ENCODE data around the gene AGRN.
"Not testable (repeated sequence)": the region's sequence is repeated elsewhere in the genome, so short reads cannot be mapped to it uniquely, and the experiment has no call there.

The AGRN gene

GRCh38 chr1:974687-975328, 45.1 kb upstream of the AGRN start:
- no peak for ATAC-seq
- no peak for TF ChIP-seq RARB (CRISPR knock-in tag; IDR thresholded peaks at IDR 0.05)
- TF ChIP-seq CREB5 (CRISPR knock-in tag; IDR thresholded peaks at IDR 0.05; ENCODE audit: low read depth), result no peak
- TF ChIP-seq BACH2 (CRISPR knock-in tag; IDR thresholded peaks at IDR 0.05; ENCODE audit: borderline replicate concordance), result no peak
- TF ChIP-seq PPARA (CRISPR knock-in tag; IDR thresholded peaks at IDR 0.05; ENCODE audit: borderline replicate concordance), result no peak
- no peak for TF ChIP-seq PATZ1 (CRISPR knock-in tag; IDR thresholded peaks at IDR 0.05; ENCODE audit: borderline replicate concordance)
- TF ChIP-seq SNAI2 (CRISPR knock-in tag; IDR thresholded peaks at IDR 0.05), result no peak
- no peak for TF ChIP-seq ESRRG (CRISPR knock-in tag; IDR thresholded peaks at IDR 0.05)
- TF ChIP-seq TCF4 (CRISPR knock-in tag; IDR thresholded peaks at IDR 0.05; ENCODE audit: borderline replicate concordance), result no peak
- TF ChIP-seq ZC3H10 (CRISPR knock-in tag; IDR thresholded peaks at IDR 0.05), result no peak

GRCh38 chr1:975365-975764, 44.6 kb upstream of the AGRN start:
- no peak for TF ChIP-seq RARB (CRISPR knock-in tag; IDR thresholded peaks at IDR 0.05)
- no peak for TF ChIP-seq ISL1 (CRISPR knock-in tag; IDR thresholded peaks at IDR 0.05)
- no peak for ATAC-seq

GRCh38 chr1:975896-976683, 43.8 kb upstream of the AGRN start:
- 0 out of 2 replicates have a peak, but pooled peaks have one; percentile 18 for TF ChIP-seq ZFP3 (CRISPR knock-in tag; IDR thresholded peaks at IDR 0.05)
- no peak for TF ChIP-seq ESRRG (CRISPR knock-in tag; IDR thresholded peaks at IDR 0.05)
- TF ChIP-seq ZNF70 (CRISPR knock-in tag; IDR thresholded peaks at IDR 0.05), result no peak
- TF ChIP-seq CSDC2 (CRISPR knock-in tag; IDR thresholded peaks at IDR 0.05), result no peak
- TF ChIP-seq RARB (CRISPR knock-in tag; IDR thresholded peaks at IDR 0.05), result no peak
- ATAC-seq, result peak; percentile 92

- not testable (repeated sequence) for ATAC-seq
Measured at GRCh38 chr1:976791-977190, 43.1 kb upstream of the AGRN start.

GRCh38 chr1:978069-978834, 41.7 kb upstream of the AGRN start:
- TF ChIP-seq ZFP3 (CRISPR knock-in tag; IDR thresholded peaks at IDR 0.05) (no peak), TCF4 (CRISPR knock-in tag; IDR thresholded peaks at IDR 0.05; ENCODE audit: borderline replicate concordance) (no peak), ISL1 (CRISPR knock-in tag; IDR thresholded peaks at IDR 0.05) (no peak), TSHZ2 (CRISPR knock-in tag; IDR thresholded peaks at IDR 0.05) (no peak), ZC3H10 (CRISPR knock-in tag; IDR thresholded peaks at IDR 0.05) (no peak), PPARA (CRISPR knock-in tag; IDR thresholded peaks at IDR 0.05; ENCODE audit: borderline replicate concordance) (no peak), RARB (CRISPR knock-in tag; IDR thresholded peaks at IDR 0.05) (no peak), PATZ1 (CRISPR knock-in tag; IDR thresholded peaks at IDR 0.05; ENCODE audit: borderline replicate concordance) (no peak), ARNTL (CRISPR knock-in tag; IDR thresholded peaks at IDR 0.05; ENCODE audit: borderline replicate concordance, low read depth) (no peak), ZNF8 (CRISPR knock-in tag; IDR thresholded peaks at IDR 0.05) (no peak), OSR1 (CRISPR knock-in tag; IDR thresholded peaks at IDR 0.05) (no peak), CSDC2 (CRISPR knock-in tag; IDR thresholded peaks at IDR 0.05) (no peak), SNAI2 (CRISPR knock-in tag; IDR thresholded peaks at IDR 0.05) (no peak), TOX (CRISPR knock-in tag; IDR thresholded peaks at IDR 0.05; ENCODE audit: borderline replicate concordance) (no peak)
- TF ChIP-seq, protein P1, sequence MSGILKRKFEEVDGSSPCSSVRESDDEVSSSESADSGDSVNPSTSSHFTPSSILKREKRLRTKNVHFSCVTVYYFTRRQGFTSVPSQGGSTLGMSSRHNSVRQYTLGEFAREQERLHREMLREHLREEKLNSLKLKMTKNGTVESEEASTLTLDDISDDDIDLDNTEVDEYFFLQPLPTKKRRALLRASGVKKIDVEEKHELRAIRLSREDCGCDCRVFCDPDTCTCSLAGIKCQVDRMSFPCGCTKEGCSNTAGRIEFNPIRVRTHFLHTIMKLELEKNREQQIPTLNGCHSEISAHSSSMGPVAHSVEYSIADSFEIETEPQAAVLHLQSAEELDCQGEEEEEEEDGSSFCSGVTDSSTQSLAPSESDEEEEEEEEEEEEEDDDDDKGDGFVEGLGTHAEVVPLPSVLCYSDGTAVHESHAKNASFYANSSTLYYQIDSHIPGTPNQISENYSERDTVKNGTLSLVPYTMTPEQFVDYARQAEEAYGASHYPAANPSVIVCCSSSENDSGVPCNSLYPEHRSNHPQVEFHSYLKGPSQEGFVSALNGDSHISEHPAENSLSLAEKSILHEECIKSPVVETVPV (CRISPR knock-in tag; IDR thresholded peaks at IDR 0.05), result no peak
- ATAC-seq, result no peak

Measured in SK-N-SH treated with all-trans-retinoic acid at 6 μM for 48 hours (cell line).